ENCODE measurements around the gene PRODH2.
A peak's percentile ranks its signal among the peaks of the same experiment; 100 is the strongest.

The PRODH2 gene

DNA sequence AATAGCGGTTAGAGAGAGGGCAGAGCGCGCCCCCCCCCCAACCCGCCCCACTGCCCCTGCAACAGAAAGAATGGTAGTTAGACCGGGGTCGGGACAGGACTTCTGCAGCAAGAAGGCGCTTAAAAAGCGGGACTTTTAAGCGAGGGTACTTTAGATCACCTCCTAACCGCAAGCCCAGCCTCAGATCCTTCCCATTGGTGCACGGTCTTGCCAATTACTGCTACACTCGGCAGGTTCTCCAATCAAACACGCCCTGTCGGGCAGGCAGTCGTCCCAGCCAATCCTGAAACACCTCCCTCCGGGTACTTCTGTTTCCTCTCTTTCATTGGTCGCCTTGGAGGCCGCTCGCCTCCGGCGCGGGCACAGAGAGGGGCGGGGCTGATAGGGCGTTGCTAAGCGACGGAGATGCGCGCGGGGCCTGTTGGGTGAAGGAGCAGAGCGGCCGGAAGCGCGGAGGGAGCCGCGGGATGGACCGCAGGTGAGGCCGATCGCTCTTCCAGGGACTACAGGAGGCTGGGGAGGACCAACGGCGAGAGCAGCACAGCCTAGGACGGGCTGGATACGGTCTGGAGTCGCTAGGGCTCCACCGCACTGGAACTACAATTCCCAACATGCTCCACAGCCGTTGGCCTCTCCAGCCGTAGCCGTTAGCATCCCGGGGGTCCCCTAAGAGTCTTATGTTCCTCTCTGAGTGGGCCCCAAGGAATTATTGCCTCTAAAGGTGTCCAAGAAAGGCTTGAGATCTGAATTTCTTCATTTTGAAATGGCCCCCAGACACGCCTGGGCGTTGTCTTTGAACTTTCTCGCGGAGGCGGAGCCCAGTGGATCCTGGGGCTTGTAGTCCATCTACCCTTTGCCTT lies 54.7 kb downstream of the PRODH2 start, which contains the start of gene PROSER3:
Gene PROSER3, plus strand, starts transcription at position 428 of the 860 bp plus-strand sequence. Its CDS starts 40 bp downstream, at position 468.
- DNase-seq (ENCODE audit: low read depth in 2 of 2) = peak; percentile 97

DNA sequence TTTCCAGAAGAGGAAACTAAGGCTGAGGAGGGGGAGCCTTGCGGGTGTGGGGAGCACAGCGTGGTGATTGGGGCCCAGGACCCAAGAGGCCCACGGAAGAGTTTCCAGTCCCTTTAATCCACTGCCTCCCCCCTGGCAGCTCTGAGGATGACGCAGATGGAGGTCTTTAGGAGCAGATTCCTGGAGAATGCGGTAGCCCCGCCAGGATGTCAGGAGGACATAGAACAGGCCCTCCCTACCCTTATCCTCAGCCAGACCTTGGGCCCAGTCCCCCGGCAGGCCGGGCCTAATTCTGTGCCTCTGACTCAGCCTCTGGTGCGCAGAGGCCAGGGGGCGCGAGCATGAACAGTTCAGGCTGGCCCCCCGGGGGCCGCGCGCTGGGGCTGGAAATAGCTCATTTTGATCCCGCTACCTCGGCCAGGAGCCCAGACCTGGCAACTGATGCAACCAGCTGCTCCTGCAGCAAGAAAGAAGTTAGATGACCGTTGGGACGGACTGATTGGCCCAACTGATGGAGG lies 55.4 kb downstream of the PRODH2 start:
- peak in 1 of 2 donors; percentile 17 for DNase-seq (ENCODE audit: low read depth in 2 of 2)

DNA sequence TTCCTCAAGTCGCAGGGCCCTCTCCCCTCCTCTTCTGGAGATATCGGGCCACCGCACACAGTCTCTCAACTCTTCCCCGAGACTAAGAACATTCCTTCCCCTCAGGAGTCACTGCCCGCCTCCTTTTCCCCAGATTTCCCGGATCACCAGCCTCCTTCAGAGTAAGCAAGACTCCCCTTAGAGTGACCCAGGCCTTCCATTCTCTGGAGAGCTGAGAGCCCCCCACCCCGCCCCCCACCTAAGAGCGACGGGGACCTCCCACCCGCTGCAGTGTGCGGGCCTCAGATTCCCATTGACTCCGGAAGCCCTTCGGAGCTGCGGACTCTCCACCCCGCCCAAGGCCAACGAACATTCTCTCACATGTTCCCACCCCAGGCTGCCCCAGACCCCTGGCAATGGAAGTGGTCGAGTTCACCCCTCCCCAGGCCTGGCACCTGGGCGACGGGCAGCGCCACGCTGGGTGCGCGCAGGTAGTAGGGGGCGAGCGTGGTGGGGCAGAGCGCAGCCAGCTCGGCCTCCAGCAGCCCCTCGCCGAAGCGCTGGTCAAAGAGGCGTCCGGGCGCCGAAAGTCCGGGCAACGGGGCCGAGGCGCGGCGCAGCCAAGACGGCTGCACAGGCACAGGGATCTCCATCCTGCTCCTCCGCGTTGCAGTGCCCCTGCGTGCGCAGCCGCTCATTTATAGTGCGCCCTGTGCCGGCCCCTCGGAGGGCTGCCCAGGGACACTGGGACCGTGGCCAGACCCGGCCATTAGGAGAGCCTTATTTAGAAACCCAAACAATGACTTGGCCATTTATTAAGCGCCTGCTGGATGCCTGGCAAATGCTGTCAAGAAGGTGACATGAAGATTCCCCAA lies 56.0 kb downstream of the PRODH2 start, which contains the start of gene HSPB6:
Gene HSPB6, minus strand, starts transcription at position 653 of the 854 bp plus-strand sequence. Its CDS starts 21 bp downstream, at position 632.
- DNase-seq (ENCODE audit: low read depth in 2 of 2) = no peak

DNA sequence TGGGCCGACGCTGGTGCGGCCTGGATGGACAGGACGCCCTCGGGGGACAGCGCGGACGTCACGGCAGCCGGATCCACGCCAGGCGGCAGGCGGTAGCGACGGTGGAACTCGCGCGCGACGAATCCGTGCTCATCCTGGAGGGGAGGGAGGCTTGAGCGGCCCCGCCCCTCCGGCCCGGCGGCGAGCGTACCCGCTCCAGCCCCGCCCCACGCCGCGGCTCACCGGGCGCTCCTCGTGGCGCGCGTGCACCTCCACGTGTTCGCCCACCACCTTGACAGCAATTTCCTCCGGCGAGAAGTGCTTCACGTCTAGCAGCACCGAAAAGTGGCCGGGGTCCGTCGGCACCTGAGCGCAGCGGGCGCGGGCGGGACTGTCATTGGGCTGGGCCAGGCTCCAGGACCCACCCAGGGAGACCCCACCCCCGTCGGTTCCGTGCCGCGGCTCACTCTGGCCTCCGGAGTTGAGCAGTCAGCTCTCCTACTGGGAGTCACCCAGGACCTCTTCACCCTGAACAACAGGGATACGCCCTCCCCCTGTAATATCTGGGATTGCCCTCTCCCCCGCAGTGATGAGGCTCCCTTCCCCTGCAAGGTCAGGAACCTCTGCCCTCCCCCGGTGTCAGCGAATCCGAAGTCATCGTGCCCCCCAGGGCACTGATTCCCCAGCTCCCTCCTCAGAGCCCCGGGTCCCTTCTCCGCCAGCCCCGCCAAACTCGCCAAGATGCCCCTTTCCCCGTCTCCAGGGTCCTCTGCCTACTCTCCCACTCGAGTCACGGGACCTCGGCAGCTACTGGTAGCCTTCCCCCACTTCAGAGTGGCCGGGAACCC lies 56.9 kb downstream of the PRODH2 start:
- peak; percentile 40 to 43 for DNase-seq (ENCODE audit: low read depth in 2 of 2)

DNA sequence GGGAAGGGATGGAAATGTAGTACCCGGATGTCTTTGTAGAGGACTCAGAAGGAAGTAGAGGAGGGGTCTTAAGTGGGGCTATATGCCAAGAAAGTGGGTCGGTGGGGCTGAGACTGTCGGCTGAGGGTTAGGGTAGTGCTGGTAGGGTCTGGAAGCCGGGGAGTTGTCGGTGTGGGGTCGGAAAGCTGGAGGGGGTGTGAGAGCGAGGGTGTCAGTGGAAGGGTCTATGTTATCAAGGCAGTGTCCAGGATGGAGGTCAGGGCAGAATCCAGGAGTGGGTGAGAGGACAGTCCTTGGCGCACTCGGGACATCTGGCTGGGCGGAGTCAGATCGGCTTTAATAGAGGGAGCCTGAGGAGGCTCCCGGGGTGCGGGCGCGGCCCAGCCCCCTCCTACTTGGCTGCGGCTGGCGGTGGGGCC lies 57.5 kb downstream of the PRODH2 start:
- no peak for DNase-seq (ENCODE audit: low read depth in 2 of 2)

DNA sequence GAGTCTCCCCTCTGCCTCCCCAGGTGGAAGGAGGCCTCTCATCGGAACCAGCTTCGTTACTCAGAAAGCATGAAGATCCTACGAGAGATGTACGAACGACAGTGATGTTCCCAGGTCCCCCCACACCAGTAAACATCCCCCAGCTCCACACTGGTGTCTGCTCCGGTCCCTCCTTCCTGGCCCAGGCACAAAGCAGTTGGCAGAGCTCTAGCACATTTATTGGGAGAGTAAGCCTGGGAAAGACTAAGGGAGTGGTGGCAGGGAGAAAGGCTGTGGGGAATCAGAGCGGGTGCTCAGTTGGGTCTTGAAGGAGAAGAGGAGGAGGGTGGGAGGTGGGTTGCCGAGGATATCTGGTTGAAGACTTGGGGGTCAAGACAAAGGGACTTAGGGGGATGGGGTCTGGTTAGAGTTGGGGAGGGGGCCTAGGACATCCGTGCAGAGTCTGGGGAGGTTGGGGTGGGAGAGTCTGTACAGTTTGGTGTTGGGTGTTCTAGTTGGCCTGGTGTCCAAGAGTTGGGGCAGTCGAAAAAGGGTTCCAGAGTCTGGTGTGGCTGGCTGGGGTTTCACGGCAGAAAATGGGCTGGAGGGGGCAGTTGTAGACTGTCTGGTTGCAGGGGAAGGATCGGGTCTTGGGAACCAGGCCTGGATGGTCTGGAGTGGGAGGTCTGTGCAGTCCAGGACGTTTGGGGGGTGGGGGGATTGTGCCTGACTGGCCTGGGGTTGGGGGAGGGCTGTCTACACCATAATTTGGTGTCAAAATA lies 58.1 kb downstream of the PRODH2 start:
- no peak for DNase-seq (ENCODE audit: low read depth in 2 of 2)

DNA sequence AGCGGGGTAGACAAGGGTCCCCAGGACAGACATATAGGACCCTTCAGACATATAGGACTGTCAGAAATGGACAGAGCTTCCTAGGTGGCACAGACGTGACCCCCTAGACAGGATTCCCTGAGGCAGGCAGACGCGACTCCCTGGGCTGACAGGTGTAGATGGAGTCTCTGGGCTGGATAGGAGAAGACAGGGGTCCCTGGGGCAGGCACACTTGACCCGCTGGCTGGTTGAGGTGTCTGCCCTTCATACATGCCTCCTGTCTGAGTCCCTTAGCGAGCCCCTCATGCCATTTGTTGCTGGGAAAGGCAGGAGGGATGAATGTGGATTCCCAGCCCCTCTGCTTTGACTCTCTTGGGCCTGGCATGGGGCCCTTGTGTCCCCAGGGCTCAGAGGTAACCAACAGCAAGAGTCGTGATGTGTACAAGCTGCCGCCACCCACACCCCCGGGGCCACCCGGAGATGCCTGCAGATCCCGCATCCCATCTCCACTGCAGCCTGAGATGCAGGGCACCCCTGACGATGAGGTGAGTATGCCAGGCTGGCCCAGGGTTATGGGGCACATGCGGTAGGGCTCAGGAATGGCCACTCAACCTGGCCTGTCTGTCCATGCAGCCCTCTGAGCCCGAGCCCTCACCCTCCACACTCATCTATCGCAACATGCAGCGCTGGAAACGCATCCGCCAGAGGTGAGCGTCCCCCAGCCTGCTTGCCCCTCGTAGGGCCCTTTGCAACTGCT lies 58.8 kb downstream of the PRODH2 start:
- no peak for DNase-seq (ENCODE audit: low read depth in 2 of 2)

DNA sequence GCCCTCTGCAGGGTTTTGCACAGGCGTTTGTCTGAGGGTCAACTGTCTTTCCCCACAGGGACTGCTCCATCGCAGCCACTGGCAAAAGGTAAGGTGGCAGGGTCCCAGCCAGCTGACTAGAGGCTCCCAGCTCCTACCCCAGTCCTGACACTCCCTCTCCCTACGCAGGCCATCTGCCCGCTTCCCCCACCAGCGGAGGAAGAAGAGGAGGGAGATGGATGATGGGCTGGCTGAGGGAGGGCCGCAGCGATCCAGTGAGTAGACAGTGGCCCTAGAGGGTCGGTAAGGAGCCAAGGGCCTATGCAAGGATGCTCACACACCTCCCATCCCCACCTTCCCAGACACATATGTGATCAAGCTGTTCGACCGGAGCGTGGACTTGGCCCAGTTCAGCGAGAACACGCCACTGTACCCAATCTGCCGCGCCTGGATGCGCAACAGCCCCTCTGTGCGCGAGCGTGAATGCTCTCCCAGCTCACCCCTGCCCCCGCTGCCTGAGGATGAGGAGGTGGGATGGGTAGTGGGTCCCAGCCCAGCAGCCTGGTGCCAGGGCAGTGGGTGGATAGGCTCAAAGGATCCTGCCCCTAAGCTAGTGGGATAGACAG lies 59.8 kb downstream of the PRODH2 start:
- DNase-seq (ENCODE audit: low read depth in 2 of 2) = no peak

DNA sequence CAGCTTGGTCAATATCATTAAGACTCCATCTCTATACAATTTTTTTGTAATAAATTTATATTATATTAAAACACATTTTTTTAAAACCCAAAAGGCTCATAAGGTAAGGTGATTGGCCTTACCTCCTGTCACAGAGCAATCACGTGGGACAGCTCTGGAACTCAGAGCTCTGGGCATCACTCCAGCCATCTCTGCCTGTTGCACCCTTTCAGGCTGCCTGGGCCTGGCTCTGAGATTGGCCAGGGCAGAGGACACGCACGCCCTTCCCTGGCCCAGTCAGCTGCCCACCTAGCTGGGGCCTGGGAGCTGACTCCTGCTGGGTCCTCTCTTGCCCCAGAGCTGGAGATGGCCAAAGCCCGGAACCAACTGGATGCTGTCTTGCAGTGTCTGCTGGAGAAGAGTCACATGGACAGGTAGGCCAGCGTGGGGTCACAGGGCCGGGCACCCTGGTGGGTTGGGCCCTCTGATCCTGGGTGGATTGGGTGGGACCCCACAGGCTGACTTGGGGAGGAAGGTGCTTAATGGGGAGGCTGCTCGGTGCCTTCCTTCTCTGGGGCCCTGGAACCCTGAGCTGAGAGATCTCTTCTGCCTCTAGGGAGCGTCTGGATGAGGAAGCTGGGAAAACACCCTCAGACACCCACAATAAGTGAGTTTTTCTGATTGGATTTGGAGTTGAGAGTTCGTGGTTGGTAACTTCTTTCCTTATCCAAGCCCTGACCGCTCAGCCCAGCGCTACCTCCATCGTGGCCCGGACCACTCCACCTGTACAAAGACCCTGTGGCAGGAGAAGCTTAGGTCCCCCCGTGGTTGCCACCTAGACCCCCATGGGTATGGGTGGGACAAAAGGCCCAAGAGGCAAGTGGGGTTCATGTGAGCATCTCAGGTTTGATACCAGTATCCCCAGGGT lies 60.6 kb downstream of the PRODH2 start:
- DNase-seq (ENCODE audit: low read depth in 2 of 2) = no peak

DNA sequence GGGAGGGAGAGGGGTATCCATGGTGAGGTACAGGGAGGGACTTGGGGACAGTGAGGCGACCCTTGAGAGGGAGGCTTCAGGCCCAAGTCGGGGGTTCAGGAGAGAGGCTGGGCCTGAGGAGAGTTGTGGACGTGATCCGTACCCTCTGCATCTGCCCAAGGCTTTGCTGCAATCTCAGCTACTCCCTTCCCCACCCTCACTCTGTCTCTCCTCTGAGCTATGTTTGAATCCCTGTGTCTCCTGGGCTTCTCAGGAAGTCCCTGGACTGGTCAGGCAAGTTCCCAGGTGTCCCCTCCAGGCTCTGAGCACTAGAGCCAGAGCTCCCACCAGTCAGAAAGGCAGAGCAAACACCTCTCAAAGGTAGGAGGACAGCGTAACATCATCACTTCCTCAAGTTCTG lies 62.5 kb downstream of the PRODH2 start:
- no peak for DNase-seq (ENCODE audit: low read depth in 2 of 2)
